HG02678 (cell line): ENCODE results near the gene EIF3B.
"Not testable (repeated sequence)": the region's sequence is repeated elsewhere in the genome, so short reads cannot be mapped to it uniquely, and the experiment has no call there.

ENCODE experiments used
- ATAC-seq: cut with Tn5 transposase; IDR thresholded peaks from one replicate; pipeline ENCODE4 v1.9.1; 2021; ENCODE audit warnings: mild to moderate bottlenecking, moderate library complexity; ENCODE audit not compliant: unreplicated experiment

The EIF3B gene

DNA sequence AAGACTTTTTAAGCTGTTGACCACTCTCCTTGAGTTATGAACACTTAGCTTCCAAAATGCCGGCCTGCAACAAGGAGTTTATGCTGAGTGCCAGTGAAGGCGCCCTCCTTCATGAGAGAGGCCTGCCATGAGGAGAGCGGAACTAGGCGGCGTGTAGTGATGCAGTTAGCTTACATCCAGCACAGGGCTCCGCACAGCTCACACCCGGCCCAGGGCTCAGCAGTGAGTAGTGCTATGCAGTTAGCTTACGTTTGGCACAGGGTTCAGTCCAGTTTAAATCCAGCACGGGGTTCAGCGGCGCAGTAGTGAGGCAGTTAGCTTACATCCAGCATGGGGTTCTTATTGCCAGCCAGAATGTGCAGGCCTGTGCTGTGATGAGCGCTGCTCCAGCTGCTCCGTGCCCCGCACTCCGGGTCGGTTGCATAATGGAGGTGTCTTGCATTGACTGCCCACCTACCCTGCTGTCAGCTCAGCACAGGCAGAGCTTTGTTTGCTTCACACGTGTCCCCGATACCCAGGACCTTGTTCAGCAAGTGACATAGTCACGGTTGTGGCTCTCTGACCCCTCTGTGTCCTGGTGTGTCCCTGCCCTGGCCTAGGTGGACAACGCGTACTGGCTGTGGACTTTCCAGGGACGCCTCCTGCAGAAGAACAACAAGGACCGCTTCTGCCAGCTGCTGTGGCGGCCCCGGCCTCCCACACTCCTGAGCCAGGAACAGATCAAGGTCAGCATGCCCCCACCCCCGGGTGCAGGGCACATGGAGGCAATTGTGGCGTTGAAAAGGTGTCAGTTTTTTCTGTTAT is 21.9 kb downstream of the EIF3B start:
- no peak for ATAC-seq

DNA sequence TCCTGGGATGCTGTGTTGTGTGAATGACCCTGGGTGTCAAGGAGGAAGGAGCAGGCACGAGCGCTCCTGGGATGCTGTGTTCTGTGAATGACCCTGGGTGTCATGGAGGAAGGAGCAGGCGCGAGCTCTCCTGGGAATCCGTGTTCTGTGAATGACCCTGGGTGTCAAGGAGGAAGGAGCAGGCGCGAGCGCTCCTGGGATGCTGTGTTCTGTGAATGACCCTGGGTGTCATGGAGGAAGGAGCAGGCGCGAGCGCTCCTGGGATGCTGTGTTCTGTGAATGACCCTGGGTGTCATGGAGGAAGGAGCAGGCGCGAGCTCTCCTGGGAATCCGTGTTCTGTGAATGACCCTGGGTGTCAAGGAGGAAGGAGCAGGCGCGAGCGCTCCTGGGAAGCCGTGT is 22.9 kb downstream of the EIF3B start:
- not testable (repeated sequence) for ATAC-seq

- ATAC-seq, result not testable (repeated sequence)
Measured at GRCh38 chr7:2378125-2378524, 23.5 kb downstream of the EIF3B start.

DNA sequence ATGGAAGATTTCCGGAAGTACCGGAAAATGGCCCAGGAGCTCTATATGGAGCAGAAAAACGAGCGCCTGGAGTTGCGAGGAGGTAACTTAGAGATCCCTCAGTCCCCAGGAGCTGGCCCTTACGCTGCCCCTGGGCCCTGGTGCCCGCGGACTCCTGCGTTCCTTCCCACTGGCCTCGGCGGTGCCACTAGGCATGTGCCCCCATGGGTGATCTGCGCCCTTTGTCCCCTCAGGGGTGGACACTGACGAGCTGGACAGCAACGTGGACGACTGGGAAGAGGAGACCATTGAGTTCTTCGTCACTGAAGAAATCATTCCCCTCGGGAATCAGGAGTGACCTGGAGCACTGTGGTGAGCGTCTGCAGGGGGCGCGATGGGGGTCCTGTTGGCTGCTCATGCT is 24.5 kb downstream of the EIF3B start:
- no peak for ATAC-seq

GRCh38 chr7:2379821-2380450 is 25.3 kb downstream of the EIF3B start:
- ATAC-seq, result no peak

DNA sequence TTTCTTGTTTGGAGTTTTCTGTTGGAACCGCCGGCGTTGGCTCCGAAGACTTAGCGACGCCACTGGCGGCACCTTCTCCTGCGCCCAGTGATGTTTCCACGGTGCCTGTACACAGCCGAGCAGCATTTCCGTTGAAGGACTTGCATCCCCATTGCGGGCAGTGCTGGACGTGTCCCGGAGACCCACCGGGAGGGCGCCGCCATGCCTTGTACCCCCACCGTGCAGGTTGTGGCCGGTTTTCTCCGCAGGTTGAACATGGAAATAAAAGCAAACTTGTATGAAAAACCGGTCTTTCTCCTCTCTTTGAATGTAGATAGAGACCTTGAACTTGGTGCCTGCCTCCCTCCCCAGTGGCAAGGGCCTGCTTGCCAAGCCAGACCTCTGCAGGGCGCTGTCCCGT is 25.8 kb downstream of the EIF3B start:
- ATAC-seq, result no peak

DNA sequence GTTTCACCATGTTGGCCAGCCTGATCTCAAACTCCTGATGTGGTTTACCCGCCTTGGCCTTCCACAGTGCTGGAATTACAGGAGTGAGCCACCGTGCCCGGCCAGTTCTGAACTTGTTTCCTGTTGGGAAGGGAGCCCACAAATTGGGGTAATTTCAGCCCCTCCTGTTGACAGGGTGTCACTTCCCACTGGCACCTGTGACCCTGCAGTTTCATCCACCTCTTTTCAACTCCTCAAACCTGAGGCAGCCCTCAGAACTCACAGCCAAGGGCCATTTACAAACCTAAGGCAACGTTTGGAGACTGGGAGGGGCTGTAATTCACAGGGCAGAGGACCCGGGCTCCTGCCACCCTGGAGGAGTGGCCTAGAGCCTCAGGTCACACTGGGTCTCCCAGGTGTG is 26.6 kb downstream of the EIF3B start:
- ATAC-seq, result no peak

GRCh38 chr7:2381881-2382509 is 27.4 kb downstream of the EIF3B start:
- ATAC-seq, result no peak

- ATAC-seq, result no peak
Measured at GRCh38 chr7:2383543-2384274, 29.1 kb downstream of the EIF3B start.

DNA sequence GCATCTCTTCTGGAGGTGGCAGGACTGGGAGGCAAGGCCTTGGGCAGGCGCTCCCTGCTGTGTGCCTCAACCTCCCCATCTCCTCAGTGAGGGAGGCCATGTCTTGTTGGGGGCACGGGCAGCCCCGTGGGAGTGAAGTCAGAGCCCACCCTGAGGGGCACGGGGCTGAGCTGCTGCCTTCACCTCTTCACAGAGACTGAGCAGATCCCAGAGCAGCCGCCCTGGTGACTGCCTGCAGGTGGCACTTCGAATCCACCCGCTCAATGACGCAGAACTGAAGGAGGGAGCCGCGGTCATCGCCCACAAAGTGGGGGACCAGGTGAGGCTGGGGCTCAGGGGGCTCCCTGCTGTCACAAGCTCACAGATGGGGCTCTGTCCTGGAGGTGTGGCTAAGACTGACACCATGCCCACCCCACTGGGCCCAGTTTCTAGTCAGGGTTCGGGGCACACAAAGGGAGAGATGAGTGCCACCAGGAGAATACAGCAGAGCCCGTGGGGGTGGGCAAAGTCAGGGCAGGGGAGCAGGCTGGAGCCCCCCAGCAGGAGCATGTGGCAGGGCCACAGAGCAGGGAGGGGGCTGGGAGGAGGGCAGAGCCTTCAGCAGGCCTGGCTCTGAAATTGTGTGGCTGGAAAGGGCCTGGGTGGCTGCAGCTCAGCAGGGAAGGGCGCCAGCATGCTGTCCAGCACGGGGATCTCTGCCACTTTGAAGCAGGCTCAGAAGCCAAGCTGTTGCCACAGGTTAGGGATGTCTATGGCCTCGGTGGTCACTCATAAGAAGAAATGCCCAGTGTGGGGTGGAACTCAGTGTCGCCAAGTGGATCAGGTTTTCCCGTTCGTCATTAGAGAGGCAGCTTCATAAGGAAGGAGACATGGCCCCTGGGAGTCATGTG is 30.0 kb downstream of the EIF3B start:
- ATAC-seq, result no peak

- not testable (repeated sequence) for ATAC-seq
Measured at GRCh38 chr7:2386122-2386521, 31.5 kb downstream of the EIF3B start.

DNA sequence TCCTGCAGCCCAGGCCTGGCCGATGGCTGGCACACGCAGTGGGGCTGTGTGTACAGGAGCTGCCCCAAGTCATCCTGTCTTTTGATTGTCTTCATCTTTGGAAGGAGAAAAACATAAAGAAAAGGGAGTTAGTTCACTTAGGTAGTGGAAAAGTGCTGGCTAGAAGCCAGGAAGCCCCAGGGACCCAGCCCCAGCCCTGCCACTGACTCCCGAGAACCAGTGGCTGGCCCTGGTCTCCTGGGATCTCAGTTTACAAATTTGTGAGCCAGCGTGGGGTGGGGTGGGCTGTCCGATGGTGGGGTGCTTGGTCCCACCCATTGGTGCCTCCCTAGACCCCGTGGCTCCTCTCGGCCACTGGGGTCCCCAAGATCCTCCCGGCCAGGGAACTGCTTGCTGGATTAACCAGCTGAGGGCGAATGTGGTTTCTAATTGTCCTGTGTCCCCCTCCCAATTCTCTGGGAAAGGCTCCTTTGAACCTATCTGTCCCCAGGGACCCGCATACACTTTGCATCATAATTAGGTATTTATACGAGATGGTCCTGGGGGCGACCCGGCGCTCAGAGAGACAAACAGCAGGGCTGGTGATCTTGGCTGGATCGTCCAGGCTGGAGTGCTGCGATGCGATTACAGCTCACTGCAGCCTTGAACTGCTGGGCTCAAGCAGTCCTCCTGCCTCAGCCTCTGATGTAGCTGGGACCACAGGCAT is 32.5 kb downstream of the EIF3B start:
- ATAC-seq, result no peak

DNA sequence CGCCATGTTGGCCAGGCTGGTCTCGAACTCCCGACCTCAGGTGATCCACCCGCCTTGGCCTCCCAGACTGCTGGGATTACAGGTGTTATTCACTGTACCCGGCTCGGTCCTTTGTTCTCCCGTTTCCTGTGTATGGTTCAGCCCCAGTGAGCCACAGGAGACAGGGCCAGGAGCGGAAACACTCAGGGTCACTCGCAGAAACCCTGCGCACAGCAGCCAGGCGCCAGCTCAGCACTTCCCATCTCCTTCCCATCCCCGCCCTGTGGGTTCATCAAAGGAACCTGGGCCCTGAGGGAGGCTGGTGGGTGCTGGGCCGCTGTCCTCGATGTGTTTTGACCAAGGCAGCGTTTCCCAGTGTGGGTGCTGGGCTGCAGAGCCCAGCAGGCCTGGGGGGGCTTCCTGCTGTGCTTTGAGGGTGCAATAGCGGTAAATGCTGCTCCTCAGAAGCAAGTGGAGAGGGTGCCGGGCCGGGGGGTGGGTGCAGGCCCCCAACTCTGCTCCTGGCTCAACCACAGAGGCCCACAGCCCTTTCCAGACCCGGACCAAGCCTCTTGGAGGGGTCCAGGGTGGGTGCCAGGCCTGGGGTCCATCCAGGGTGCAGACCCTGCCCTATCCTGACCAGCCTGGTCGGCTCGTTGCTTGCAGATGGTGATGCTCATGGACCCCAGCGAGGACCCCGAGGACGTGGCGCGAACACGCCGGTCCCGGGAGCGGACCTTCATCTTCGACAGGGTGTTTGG is 33.4 kb downstream of the EIF3B start:
- ATAC-seq, result no peak

GRCh38 chr7:2388637-2388954 is 34.0 kb downstream of the EIF3B start:
- no peak for ATAC-seq

GRCh38 chr7:2390020-2390816 is 35.6 kb downstream of the EIF3B start:
- not testable (repeated sequence) for ATAC-seq

- ATAC-seq, result no peak
Measured at GRCh38 chr7:2393706-2394105, 39.1 kb downstream of the EIF3B start.

DNA sequence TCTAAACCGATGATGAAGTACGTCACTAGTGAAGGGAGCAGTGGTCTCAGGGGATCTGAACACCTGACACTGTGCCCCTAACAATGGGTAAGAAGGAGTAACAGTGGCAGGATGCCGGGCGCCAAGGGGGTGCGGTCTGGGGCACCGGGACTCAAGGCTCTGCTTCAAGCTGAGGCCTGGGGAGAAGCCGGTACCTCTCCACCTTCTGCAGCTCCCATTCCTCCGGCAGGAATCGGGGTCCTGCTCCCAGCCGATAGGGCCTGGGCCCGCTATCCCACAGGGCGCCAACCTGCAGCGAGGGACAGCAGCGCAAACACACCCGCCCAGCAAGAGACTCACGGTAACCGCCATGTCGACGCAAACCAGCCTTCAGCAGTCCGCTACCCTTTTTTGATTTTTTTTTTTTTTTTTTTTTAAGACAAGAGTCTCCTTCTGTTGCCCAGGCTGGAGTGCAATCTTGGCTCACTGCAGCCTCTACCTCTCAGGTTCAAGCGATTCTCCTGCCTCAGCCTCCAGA is 40.0 kb downstream of the EIF3B start:
- no peak for ATAC-seq

- no peak for ATAC-seq
Measured at GRCh38 chr7:2398506-2398905, 43.9 kb downstream of the EIF3B start.
